Endothelial cell of umbilical vein (primary cell): Measurements from ENCODE around the gene PRKAG1.

ENCODE experiments used
- CTCF ChIP-seq, 2 donors: IDR thresholded peaks; 1 replicate in 1 of 2; 2 replicates in 1 of 2; pipeline ENCODE4 v1.5.1; 2011; ENCODE audit warnings: low read length in 2 of 2, mild to moderate bottlenecking in 2 of 2, moderate library complexity in 2 of 2, control low read depth in 1 of 2, inconsistent platforms in 1 of 2, low read depth in 1 of 2; ENCODE audit not compliant: insufficient read depth in 1 of 2; ENCODE audit errors: extremely low read depth in 1 of 2
- EZH2 ChIP-seq: IDR thresholded peaks from 2 replicates; pipeline ENCODE4 v1.6.1; 2012; ENCODE audit warnings: borderline replicate concordance, low read depth, mild to moderate bottlenecking, moderate library complexity, low read length, inconsistent platforms; ENCODE audit not compliant: severe bottlenecking
- FOS ChIP-seq: IDR thresholded peaks from 2 replicates; pipeline ENCODE4 v1.6.1; 2011; ENCODE audit warnings: mild to moderate bottlenecking, low read length, moderate library complexity, borderline replicate concordance; ENCODE audit not compliant: insufficient read depth
- GATA2 ChIP-seq: IDR thresholded peaks from 2 replicates; pipeline ENCODE4 v1.7.0; 2011; ENCODE audit warnings: low read depth, mild to moderate bottlenecking, moderate library complexity, mixed read lengths, low read length; ENCODE audit not compliant: insufficient read length, insufficient read depth
- MAX ChIP-seq: IDR thresholded peaks from 2 replicates; pipeline ENCODE4 v1.6.1; 2011; ENCODE audit not compliant: insufficient read depth, insufficient read length
- MYC ChIP-seq: IDR thresholded peaks from one replicate; pipeline ENCODE4 v1.6.1; 2011; ENCODE audit warnings: mild to moderate bottlenecking, low read depth, low read length
- POLR2A ChIP-seq: IDR thresholded peaks from 2 replicates; pipeline ENCODE4 v1.6.1; 2012; ENCODE audit warnings: low read depth, mild to moderate bottlenecking, control low read depth, low read length
- POLR2AphosphoS5 ChIP-seq: IDR thresholded peaks from 2 replicates; pipeline ENCODE4 v1.6.1; 2012; ENCODE audit warnings: low read depth, mild to moderate bottlenecking, control low read depth, low read length, moderate library complexity; ENCODE audit not compliant: insufficient read depth

GRCh38 chr12:48968467-48968866 lies 50.1 kb downstream of the PRKAG1 start:
- no peak for TF ChIP-seq MAX
- TF ChIP-seq CTCF (IDR thresholded peaks at IDR 0.05; ENCODE audit: extremely low read depth in 1 of 2, insufficient read depth in 1 of 2, low read depth in 1 of 2, low read length in 2 of 2), result no peak
- TF ChIP-seq POLR2AphosphoS5, result no peak
- TF ChIP-seq POLR2A, result no peak
- TF ChIP-seq MYC, result no peak
- no peak for TF ChIP-seq GATA2
- no peak for TF ChIP-seq FOS
- no peak for TF ChIP-seq EZH2
